ENCODE results near the gene SLC22A17.
"Not testable (repeated sequence)": the region's sequence is repeated elsewhere in the genome, so short reads cannot be mapped to it uniquely, and the experiment has no call there.

Gene SLC22A17

DNA sequence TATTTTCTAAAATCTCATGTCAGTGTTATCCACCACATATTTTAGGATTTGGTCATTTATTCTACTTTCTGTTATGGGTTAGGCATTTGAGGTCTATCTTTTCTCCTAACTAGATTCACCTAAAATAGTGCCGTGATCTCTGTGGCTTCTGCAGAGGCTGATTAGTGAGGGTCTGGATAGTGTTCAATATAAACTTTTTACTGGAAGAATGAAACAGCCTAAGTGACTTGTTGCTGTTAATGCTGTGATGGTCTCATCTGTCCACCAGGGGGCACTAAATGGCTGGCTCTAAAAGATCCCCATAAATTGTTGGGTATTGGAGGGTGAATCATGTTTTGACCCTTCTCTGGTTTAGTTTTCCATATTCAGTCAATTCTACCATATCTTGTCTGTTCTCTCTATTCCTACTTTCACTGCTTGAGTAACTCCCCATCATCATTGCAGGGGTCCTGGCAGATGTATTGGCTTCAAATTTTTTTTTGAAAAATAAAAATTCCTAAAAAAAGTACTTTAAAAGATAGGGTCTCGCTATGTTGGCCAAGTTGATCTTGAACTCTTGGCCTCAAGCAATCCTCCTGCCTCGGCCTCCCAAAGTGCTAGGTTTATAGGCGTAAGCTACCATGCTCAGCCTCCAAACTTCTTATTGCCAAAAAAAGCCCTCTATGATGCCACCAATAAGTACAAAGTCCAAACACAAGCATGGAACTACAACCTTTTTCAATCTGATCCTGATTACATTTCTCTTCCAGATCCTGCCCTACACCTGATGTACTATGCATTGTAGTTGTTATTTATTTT lies 24.5 kb downstream of the SLC22A17 start:
- DNase-seq: peak; percentile 57

DNA sequence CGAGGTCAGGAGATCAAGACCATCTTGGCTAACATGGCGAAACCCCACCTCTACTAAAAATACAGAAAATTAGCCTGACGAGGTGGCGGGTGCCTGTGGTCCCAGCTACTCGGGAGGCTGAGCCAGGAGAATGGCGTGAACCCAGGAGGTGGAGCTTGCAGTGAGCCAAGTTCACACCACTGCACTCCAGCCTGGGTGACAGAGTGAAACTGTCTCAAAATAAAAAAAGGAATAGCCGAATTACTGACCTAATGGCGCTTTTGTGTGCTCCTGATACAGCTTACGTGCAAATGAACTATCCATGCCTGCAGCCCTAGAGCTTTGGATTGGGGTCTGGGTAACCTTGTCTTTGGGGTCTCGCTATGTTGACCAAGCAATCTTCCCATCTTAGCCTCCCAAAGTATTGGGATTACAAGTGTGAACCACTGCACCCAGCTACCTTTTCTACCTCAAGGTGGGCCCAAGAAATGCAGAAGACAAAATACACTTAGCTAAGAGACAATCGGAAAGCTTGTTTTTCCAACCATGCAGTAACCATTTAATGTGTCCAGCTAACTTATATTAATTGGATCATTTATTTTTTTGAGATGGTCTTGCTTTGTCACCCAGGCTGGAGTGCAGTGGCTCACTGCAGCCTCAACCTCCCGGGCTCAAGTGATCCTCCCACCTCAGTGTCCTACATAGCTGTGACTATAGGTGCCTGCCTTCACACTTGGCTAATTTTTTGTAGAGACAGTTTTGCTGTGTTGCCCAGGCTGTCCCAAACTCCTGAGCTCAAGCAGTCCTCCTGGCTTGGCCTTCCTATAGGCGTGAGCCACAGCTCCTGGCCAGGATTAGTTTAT lies 26.0 kb downstream of the SLC22A17 start:
- DNase-seq: no peak

- DNase-seq: not testable (repeated sequence)
Observed at GRCh38 chr14:23325746-23326145, 26.9 kb downstream of the SLC22A17 start.

GRCh38 chr14:23324993-23325392 lies 27.7 kb downstream of the SLC22A17 start:
- no peak for DNase-seq

- DNase-seq: no peak
Observed at GRCh38 chr14:23324455-23324846, 28.2 kb downstream of the SLC22A17 start.

GRCh38 chr14:23323838-23324454 lies 28.7 kb downstream of the SLC22A17 start:
- no peak for DNase-seq

GRCh38 chr14:23322568-23323517 lies 29.8 kb downstream of the SLC22A17 start:
- no peak for DNase-seq

DNA sequence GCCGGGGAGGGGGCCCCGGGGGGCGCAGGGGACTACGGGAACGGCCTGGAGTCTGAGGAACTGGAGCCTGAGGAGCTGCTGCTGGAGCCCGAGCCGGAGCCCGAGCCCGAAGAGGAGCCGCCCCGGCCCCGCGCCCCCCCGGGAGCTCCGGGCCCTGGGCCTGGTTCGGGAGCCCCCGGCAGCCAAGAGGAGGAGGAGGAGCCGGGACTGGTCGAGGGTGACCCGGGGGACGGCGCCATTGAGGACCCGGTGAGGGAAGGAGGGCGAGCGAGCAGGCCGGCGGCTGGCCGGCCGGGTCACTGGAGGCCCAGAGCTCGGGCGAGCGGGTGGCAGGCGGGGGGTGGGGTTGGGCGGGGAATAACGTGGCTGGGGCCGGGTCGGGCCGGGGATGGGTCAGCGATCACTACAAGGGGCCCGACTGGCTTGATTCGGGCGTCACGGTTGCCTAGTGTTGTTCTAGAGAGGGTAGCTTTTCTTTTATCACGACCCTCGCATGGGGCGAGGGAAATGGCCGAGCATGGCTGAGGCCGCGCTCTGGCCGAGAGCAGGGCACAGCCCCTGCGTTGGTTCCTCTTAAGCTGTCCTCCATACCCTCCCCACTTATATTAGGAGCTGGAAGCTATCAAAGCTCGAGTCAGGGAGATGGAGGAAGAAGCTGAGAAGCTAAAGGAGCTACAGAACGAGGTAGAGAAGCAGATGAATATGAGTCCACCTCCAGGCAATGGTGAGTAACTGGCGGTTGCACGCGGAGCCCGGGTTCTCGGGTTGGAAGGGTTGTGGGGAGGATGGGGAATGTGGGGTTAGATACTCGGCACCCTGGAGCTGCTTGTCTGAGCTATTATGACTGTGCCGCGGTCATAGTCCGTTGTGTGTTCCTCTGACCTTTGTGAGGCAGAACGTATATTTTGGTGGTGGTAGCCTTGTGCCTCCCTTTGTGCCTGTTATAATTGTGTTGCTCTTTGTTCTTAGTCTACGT lies 30.8 kb downstream of the SLC22A17 start:
- no peak for DNase-seq

GRCh38 chr14:23320584-23321571 lies 31.8 kb downstream of the SLC22A17 start, which contains the start of gene PABPN1:
TSS of gene PABPN1 (plus strand) at chr14:23321457. CDS start at chr14:23321470, 13 bp downstream.
- DNase-seq: peak; percentile 99

DNA sequence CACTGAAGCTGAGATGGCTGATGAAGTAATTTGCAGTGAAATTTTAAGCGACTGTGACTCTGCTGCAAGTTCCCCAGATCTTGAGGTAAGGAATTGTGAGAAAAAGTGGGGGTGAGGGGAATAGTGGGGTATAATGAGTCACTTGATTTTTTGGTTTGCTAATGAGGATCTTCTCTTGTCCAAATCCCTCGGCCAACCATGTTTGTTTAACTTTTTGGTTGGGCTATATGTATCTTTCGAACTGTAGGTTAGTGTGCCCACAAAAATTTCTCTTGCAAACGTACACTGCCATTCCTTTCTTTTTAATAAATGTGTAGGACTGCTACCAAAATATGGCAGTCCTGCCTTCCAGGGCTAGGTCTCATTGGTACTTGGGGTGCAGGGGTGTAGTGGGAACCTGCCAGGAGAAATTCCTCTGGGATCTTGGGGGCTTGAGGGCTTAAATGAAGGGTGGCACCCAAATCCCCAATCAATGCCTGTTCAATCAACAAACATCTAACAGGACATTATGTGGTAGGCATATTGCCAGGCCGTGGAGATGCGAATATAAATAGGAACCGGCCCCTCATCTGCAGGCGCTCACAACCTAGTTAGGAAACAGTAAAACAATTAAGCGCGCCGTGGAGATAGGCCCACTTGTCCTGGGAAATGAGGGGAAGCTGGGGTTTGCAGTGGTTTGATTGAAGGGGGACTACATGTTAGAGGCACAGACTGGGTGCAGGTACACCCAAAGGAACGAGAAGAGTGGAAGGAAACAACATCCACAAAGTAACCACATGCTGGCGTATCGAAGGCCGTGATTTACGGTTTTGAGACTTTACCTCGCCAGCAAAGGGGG lies 32.7 kb downstream of the SLC22A17 start:
- DNase-seq: no peak

- DNase-seq: no peak
Observed at GRCh38 chr14:23316300-23316699, 36.4 kb downstream of the SLC22A17 start.

- no peak for DNase-seq
Observed at GRCh38 chr14:23310546-23310945, 42.1 kb downstream of the SLC22A17 start.

DNA sequence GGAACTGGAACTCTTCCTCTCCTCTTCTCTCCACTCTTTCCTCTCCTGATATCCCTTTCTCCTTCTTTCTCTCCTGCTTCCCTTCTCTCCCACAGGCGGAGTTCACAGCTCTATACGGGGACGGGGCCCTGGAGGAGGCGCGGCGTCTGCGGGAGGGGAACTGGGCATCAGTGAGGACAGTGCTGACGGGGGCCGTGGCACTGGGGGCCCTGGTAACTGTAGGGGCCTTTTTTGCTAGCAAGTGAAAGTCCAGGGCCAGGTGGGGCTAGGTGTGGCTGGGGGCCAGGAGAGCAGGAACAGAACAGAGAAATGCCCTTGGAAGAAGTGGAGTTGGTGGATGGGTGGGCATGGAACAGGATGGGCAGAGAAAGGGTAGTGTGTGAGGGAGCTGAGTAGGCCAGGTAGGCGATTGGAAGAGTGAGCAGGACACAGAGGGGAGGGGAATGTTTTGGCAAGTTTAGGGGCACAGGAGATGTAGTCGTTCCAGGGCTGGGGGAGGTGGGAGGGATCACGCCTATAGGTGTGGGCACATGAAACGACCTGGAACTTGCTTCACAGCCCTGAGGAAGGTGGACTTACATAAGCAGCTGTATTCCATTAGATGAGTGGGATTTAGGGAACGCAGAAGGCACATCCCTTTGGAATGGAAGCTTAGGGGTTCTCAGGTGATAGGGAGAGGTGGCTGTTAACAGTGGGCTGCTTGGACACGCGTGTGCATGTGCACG lies 43.8 kb downstream of the SLC22A17 start:
- DNase-seq: no peak

DNA sequence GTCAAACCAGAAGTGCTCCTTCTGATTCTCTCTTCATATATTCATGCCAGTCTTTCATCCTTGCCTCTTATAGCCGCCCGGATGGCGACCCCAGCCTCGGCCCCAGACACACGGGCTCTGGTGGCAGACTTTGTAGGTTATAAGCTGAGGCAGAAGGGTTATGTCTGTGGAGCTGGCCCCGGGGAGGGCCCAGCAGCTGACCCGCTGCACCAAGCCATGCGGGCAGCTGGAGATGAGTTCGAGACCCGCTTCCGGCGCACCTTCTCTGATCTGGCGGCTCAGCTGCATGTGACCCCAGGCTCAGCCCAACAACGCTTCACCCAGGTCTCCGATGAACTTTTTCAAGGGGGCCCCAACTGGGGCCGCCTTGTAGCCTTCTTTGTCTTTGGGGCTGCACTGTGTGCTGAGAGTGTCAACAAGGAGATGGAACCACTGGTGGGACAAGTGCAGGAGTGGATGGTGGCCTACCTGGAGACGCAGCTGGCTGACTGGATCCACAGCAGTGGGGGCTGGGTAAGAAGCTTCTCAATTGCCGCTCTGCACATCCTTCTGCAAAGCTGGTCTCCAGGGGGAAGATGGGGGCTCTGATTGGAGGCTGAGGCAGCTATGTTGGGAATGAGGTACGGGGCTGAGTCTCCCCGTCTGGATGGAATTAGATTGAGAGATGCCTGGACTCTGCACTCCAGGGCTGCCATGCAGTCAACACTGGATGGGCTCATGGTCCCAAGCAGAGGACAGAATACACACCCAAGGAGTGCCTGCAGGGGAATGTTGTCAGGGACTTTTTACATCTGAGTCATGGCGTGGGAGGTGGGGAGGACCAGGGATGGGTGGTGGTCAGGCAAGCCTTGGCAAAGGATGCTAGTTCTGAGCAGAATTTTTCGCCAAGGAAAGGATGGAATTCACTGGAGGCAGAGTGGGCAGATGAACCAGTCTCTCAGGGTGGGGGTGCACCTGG lies 44.7 kb downstream of the SLC22A17 start:
- no peak for DNase-seq

DNA sequence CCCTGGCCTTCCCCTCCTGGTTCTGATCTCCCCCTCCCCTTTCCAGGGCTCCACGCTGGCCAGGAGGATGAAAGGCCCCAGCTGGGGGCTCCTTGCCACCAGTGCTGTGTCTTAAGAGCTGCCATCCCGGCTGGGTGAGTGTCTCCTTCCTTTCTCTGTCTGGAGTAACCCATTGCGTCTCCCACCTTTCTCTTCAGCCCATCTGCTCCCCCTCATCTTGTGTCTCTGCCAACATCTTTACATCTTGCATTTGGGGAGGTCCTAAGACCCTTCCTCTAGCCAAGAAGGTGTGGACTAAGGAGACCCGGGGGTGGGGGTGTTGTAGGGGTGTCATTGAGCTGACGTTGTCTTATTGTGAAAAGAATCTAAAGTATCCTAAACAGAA lies 45.5 kb downstream of the SLC22A17 start:
- no peak for DNase-seq

DNA sequence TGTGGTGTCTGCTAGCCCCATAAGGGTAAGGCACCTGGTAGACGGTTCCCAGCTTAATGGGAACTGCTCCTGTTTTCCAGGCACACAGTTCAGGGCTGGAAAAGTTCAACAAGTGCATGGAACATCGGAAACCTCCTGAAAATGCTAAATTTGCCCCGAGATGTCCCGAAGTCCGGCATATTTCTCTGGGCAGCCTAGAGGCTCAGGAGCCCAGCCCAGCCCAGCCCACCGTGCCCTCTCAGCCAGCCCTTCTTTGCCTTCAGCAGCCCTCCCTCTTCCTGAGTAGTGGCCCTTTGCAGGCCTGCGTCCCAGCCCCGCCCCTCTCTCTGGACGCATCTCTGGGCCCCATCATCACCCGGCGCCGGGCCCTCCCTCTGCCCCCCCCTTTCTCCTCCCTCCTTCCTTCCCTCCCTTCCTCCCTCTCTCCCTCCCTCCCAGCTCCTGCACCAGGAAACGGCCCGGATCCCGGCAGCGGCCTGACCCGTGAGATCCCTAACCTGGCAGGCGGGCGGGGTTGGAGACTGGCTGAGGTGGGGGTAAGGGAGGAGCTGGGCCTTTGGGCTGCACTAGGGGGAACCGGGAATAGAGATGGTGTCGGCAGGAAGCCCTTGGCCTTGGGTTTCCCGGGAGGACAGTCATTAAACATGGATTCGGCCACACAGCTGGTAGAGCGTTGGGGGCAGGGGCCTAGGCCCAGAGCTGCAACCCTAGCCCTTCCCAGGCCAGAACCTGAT lies 46.1 kb downstream of the SLC22A17 start, which contains the start of gene BCL2L2:
BCL2L2 (plus strand) TSS at position 422 of the 734 bp plus-strand sequence. CDS start 935 bp downstream, outside the sequence.
- peak; percentile 71 for DNase-seq

Measured in NCI-H526 treated with DMSO at 0.1 percent for 48 hours (cell line).